ENCODE data around the gene NXNL1.

DNA sequence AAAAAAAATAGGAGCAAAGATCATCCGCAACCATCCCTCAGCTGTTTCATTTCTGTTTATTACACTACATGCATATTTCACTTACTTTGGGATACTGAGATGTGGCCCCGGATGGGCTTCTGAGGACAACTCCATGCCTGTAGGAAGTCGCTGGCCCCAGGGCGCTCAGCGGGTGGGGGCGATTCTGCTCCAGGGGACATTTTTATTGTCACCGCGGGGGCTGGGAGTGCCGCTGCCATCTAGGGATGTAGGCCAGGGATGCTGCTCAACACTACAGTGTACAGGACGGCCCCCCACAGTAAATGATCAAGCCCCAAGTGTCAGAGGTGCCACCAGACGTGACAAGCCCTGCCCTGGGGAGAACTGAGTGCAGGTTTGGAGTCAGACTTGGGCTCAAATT, 48.9 kb downstream of the NXNL1 start:
- TF ChIP-seq, protein P1, sequence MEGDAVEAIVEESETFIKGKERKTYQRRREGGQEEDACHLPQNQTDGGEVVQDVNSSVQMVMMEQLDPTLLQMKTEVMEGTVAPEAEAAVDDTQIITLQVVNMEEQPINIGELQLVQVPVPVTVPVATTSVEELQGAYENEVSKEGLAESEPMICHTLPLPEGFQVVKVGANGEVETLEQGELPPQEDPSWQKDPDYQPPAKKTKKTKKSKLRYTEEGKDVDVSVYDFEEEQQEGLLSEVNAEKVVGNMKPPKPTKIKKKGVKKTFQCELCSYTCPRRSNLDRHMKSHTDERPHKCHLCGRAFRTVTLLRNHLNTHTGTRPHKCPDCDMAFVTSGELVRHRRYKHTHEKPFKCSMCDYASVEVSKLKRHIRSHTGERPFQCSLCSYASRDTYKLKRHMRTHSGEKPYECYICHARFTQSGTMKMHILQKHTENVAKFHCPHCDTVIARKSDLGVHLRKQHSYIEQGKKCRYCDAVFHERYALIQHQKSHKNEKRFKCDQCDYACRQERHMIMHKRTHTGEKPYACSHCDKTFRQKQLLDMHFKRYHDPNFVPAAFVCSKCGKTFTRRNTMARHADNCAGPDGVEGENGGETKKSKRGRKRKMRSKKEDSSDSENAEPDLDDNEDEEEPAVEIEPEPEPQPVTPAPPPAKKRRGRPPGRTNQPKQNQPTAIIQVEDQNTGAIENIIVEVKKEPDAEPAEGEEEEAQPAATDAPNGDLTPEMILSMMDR (conservative IDR thresholded peaks at IDR 0.05; ENCODE audit: low read depth, low read length): no peak
- TF ChIP-seq, protein P2, sequence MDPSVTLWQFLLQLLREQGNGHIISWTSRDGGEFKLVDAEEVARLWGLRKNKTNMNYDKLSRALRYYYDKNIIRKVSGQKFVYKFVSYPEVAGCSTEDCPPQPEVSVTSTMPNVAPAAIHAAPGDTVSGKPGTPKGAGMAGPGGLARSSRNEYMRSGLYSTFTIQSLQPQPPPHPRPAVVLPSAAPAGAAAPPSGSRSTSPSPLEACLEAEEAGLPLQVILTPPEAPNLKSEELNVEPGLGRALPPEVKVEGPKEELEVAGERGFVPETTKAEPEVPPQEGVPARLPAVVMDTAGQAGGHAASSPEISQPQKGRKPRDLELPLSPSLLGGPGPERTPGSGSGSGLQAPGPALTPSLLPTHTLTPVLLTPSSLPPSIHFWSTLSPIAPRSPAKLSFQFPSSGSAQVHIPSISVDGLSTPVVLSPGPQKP (IDR thresholded peaks at IDR 0.05; ENCODE audit: borderline replicate concordance, low read depth, low read length): no peak
- TF ChIP-seq POLR2A (IDR thresholded peaks at IDR 0.05; ENCODE audit: low read depth, low read length) (no peak), RCOR1 (IDR thresholded peaks at IDR 0.05; ENCODE audit: insufficient replicate concordance, low read length) (no peak), MXI1 (IDR thresholded peaks at IDR 0.05; ENCODE audit: borderline replicate concordance, low read depth, low read length) (no peak), SMC3 (IDR thresholded peaks at IDR 0.05; ENCODE audit: low read depth, low read length) (no peak), MAFK (IDR thresholded peaks at IDR 0.05; ENCODE audit: low read depth, low read length) (no peak), RAD21 (IDR thresholded peaks at IDR 0.05; ENCODE audit: low read length) (no peak), CHD1 (IDR thresholded peaks at IDR 0.05; ENCODE audit: low read depth, low read length) (no peak), CEBPB (IDR thresholded peaks at IDR 0.05; ENCODE audit: low read depth, low read length) (no peak), MAZ (IDR thresholded peaks at IDR 0.05; ENCODE audit: borderline replicate concordance, low read depth, low read length) (no peak)
- TF ChIP-seq, protein P3, sequence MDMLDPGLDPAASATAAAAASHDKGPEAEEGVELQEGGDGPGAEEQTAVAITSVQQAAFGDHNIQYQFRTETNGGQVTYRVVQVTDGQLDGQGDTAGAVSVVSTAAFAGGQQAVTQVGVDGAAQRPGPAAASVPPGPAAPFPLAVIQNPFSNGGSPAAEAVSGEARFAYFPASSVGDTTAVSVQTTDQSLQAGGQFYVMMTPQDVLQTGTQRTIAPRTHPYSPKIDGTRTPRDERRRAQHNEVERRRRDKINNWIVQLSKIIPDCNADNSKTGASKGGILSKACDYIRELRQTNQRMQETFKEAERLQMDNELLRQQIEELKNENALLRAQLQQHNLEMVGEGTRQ (IDR thresholded peaks at IDR 0.05; ENCODE audit: low read depth, low read length): no peak

All from IMR-90 (cell line).